Measurements from ENCODE around the gene SPINT2.

DNA sequence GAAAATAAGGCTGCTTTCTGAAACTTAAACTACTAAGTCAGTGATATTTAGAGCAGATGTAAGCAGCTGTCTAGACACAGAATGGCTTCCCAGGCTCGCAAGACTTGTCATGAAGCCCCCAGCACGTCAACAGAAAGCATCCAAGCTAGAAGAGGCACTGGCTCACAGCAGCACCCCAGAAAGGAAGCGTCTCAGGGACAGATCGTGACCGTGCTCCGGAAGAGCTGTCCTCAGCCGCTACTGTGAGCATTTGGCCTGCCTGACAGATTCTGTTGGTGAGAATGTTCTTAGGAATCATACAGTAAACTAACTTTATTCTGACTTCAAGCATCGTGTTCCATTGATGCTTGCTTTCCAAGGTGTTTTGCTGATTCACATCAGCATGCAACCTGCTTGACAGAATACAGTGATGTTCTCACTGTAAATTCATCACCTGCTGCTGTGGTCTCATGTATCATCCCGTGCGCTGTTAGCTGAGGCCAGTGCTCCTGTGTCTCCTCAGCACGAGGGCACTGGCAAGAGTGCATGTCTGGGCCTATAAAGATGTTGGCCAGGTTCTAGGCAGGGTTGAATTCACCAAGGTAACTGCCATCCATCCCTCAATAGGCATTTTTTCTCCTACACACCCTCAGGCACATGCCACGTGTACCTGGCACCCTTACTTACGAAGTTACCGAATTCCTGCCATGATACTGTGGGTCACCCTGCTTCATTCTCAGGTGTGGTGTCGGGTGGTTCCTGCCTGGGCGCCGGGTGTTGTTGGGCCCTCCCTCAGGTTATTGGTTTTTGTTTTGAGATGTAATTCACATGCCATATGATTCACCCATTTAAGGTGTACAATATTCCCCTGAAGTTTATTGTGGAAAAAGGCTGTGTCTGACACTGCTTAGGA, 15.9 kb downstream of the SPINT2 start:
- no peak for TF ChIP-seq CTCF (IDR thresholded peaks at IDR 0.05)
- TF ChIP-seq POLR2A (IDR thresholded peaks at IDR 0.05) = no peak
